ENCODE data around the gene RAB25.

RAB25 gene

GRCh38 chr1:156048663-156049258 lies 12.2 kb upstream of the RAB25 start:
- TF ChIP-seq ZNF274 (IDR thresholded peaks at IDR 0.05; ENCODE audit: low read depth, low read length) = no peak
- TF ChIP-seq SUZ12 (IDR thresholded peaks at IDR 0.05; ENCODE audit: extremely low read depth, insufficient read depth, insufficient read length) = no peak
- TF ChIP-seq YY1 (IDR thresholded peaks at IDR 0.05; ENCODE audit: insufficient read depth, insufficient read length) = no peak
- Histone ChIP-seq H3K27me3 (ENCODE audit: insufficient read depth, insufficient read length) (no peaks in the 10 kb centered on the region), H3K4me1 (ENCODE audit: insufficient read depth, insufficient read length) (peaks cover 10% of the 10 kb centered on the region), H3K4me3 (ENCODE audit: insufficient read length, low read depth) (no peak overlapping the region), H3K36me3 (ENCODE audit: insufficient read depth, insufficient read length, low read length) (peaks cover 62% of the 10 kb centered on the region), H3K9me3 (ENCODE audit: insufficient read depth, low read length) (no peaks in the 10 kb centered on the region), H3K9ac (ENCODE audit: insufficient read length, low read depth) (no peak overlapping the region)
- DNase-seq (ENCODE audit: low read depth, low spot score) = no peak

DNA sequence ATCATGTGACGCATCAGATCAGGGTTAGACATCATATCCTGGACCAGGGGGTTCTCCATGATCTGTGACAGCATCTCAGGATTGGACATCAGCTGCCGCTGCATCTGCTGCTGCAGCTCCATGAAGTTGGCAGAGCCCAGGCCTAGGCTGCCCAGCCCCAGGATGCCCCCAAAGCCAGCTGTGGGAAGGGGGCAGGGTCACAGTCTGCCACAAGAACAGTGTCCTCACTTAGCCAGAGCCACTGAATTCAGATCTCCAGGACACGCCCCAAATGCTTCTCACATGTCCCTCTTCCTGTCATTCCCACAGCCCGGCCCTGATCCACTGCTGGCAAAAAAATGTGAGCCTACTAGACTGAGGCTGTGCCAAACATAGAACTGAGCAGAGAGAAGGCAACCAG lies 10.6 kb upstream of the RAB25 start:
- DNase-seq (ENCODE audit: low read depth, low spot score) = no peak
- Histone ChIP-seq H3K4me1 (ENCODE audit: insufficient read depth, insufficient read length) (peaks cover 10% of the 10 kb centered on the region), H3K27me3 (ENCODE audit: insufficient read depth, insufficient read length) (no peaks in the 10 kb centered on the region), H3K9me3 (ENCODE audit: insufficient read depth, low read length) (no peaks in the 10 kb centered on the region), H3K9ac (ENCODE audit: insufficient read length, low read depth) (no peak overlapping the region), H3K4me3 (ENCODE audit: insufficient read length, low read depth) (no peak overlapping the region), H3K36me3 (ENCODE audit: insufficient read depth, insufficient read length, low read length) (peaks cover 49% of the 10 kb centered on the region)
- TF ChIP-seq YY1 (IDR thresholded peaks at IDR 0.05; ENCODE audit: insufficient read depth, insufficient read length) (no peak), SUZ12 (IDR thresholded peaks at IDR 0.05; ENCODE audit: extremely low read depth, insufficient read depth, insufficient read length) (no peak), ZNF274 (IDR thresholded peaks at IDR 0.05; ENCODE audit: low read depth, low read length) (no peak)

GRCh38 chr1:156051011-156051725 lies 9.8 kb upstream of the RAB25 start:
- H3K9me3 ChIP-seq (ENCODE audit: insufficient read depth, low read length) = no peaks in the 10 kb centered on the region
- no peak for TF ChIP-seq SUZ12 (IDR thresholded peaks at IDR 0.05; ENCODE audit: extremely low read depth, insufficient read depth, insufficient read length)
- no peak for TF ChIP-seq YY1 (IDR thresholded peaks at IDR 0.05; ENCODE audit: insufficient read depth, insufficient read length)
- TF ChIP-seq ZNF274 (IDR thresholded peaks at IDR 0.05; ENCODE audit: low read depth, low read length) = no peak
- H3K36me3 ChIP-seq (ENCODE audit: insufficient read depth, insufficient read length, low read length) = peaks cover 57% of the 10 kb centered on the region
- peaks cover 10% of the 10 kb centered on the region for H3K4me1 ChIP-seq (ENCODE audit: insufficient read depth, insufficient read length)
- no peaks in the 10 kb centered on the region for H3K27me3 ChIP-seq (ENCODE audit: insufficient read depth, insufficient read length)
- DNase-seq (ENCODE audit: low read depth, low spot score) = no peak
- no peak overlapping the region for H3K4me3 ChIP-seq (ENCODE audit: insufficient read length, low read depth)
- no peak overlapping the region for H3K9ac ChIP-seq (ENCODE audit: insufficient read length, low read depth)

DNA sequence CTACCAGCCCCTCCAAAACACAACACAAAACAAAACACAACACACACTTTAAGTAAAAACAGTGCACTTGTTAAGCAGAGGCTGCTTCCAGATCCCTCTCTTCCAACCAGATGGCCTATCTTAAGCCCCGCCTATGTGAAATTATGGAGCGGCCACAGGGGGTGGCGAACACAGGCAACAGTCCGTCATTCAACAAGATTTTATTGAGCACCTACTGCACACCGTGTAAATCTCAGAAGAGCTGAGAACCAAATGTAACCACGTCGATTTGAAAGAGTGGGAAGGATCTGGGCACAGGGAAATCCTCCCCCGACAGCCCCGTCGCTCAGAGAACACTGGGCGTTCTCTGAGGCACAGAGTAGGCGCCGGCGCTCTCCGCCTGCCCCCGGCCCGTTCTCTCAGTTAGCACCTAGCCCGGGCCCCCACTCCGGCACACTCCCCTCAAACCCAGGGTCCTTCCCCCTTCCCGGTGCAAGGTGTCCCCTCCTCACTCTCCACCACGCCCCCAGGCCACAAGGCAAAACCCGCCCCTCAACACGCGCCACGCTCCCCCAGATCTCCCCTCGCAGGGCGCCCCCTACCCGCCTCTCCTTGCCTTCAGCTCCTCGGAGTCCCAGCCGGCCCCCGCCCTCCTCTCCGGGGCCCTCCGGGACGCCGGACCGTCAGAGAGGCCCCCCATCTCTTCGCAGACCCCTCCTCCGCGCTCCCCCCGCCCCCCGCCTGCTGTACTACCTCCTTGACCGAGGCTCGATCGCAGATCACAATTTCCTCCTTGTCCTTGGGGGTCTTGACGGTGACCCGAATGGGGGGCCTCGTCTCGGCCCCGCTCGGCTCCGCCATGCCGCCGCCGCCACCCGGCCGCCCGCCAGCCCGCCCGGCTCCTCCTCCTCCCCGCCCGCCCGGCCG lies 7.8 kb upstream of the RAB25 start:
- H3K4me3 ChIP-seq (ENCODE audit: insufficient read length, low read depth) = peak overlapping the region; percentile 81
- peak; percentile 79 for DNase-seq (ENCODE audit: low read depth, low spot score)
- no peaks in the 10 kb centered on the region for H3K27me3 ChIP-seq (ENCODE audit: insufficient read depth, insufficient read length)
- no peak for TF ChIP-seq SUZ12 (IDR thresholded peaks at IDR 0.05; ENCODE audit: extremely low read depth, insufficient read depth, insufficient read length)
- TF ChIP-seq ZNF274 (IDR thresholded peaks at IDR 0.05; ENCODE audit: low read depth, low read length) = no peak
- TF ChIP-seq YY1 (IDR thresholded peaks at IDR 0.05; ENCODE audit: insufficient read depth, insufficient read length) = no peak
- H3K4me1 ChIP-seq (ENCODE audit: insufficient read depth, insufficient read length) = peaks cover 10% of the 10 kb centered on the region
- H3K9ac ChIP-seq (ENCODE audit: insufficient read length, low read depth) = peak overlapping the region; percentile 85
- peaks cover 64% of the 10 kb centered on the region for H3K36me3 ChIP-seq (ENCODE audit: insufficient read depth, insufficient read length, low read length)
- no peaks in the 10 kb centered on the region for H3K9me3 ChIP-seq (ENCODE audit: insufficient read depth, low read length)

GRCh38 chr1:156053768-156054499 lies 7.0 kb upstream of the RAB25 start, which contains the start of gene UBQLN4:
TSS of gene UBQLN4 (minus strand) at chr1:156053798. CDS start at chr1:156053701, 97 bp downstream.
- Histone ChIP-seq H3K27me3 (ENCODE audit: insufficient read depth, insufficient read length) (no peaks in the 10 kb centered on the region), H3K9ac (ENCODE audit: insufficient read length, low read depth) (peak within 1 kb of the TSS; percentile 98), H3K9me3 (ENCODE audit: insufficient read depth, low read length) (no peaks in the 10 kb centered on the region), H3K36me3 (ENCODE audit: insufficient read depth, insufficient read length, low read length) (peaks cover 64% of the 10 kb centered on the region), H3K4me1 (ENCODE audit: insufficient read depth, insufficient read length) (peaks cover 10% of the 10 kb centered on the region), H3K4me3 (ENCODE audit: insufficient read length, low read depth) (peak within 1 kb of the TSS; percentile 98)
- TF ChIP-seq SUZ12 (IDR thresholded peaks at IDR 0.05; ENCODE audit: extremely low read depth, insufficient read depth, insufficient read length) (no peak), ZNF274 (IDR thresholded peaks at IDR 0.05; ENCODE audit: low read depth, low read length) (no peak), YY1 (IDR thresholded peaks at IDR 0.05; ENCODE audit: insufficient read depth, insufficient read length) (no peak)
- peak; percentile 92 for DNase-seq (ENCODE audit: low read depth, low spot score)

DNA sequence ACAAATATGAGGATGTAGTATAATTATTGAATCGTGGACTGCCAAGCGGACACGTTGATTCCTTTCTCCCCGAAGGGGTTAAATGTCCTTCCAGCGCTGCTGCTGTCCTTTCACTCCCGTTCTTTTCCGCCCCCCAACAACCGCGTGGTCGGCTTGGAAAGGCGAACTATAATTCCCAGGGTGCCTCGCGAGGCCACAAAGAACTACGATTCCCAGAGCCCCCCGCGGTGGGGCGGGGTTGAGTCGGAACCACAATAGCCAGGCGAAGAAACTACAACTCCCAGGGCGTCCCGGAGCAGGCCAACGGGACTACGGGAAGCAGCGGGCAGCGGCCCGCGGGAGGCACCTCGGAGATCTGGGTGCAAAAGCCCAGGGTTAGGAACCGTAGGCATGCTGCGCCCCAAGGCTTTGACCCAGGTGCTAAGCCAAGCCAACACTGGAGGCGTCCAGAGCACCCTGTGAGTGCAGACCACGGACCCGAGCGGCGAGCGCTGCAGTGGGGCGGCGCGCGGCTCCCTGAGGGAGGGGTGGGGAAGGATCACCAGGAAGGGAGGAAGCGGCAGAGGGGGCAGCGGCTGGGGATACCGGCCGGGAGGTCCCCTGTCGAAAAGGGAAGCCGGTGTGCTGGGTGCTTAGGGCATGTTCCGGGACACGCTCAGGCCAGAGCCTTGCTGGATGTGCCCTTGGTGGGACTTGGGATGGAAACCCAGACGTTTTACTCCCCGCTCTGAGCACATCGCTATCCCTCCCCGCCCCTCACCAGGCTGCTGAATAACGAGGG lies 6.3 kb upstream of the RAB25 start, which contains the start of gene LAMTOR2:
TSS of gene LAMTOR2 (plus strand) at position 283 of the 781 bp plus-strand sequence. CDS start at position 391, 108 bp downstream.
- Histone ChIP-seq H3K4me3 (ENCODE audit: insufficient read length, low read depth) (peak within 1 kb of the TSS; percentile 98), H3K27me3 (ENCODE audit: insufficient read depth, insufficient read length) (no peaks in the 10 kb centered on the region), H3K4me1 (ENCODE audit: insufficient read depth, insufficient read length) (peaks cover 13% of the 10 kb centered on the region), H3K36me3 (ENCODE audit: insufficient read depth, insufficient read length, low read length) (peaks cover 62% of the 10 kb centered on the region), H3K9ac (ENCODE audit: insufficient read length, low read depth) (peak within 1 kb of the TSS; percentile 98), H3K9me3 (ENCODE audit: insufficient read depth, low read length) (no peaks in the 10 kb centered on the region)
- TF ChIP-seq YY1 (IDR thresholded peaks at IDR 0.05; ENCODE audit: insufficient read depth, insufficient read length) = no peak
- peak; percentile 99 for DNase-seq (ENCODE audit: low read depth, low spot score)
